ENCODE measurements around the gene NCOA1.
"Not testable (repeated sequence)": the region's sequence is repeated elsewhere in the genome, so short reads cannot be mapped to it uniquely, and the experiment has no call there.

The NCOA1 gene

GRCh38 chr2:24539258-24539657 lies 48.2 kb downstream of the NCOA1 start:
- no peak for DNase-seq (ENCODE audit: low read depth)

DNA sequence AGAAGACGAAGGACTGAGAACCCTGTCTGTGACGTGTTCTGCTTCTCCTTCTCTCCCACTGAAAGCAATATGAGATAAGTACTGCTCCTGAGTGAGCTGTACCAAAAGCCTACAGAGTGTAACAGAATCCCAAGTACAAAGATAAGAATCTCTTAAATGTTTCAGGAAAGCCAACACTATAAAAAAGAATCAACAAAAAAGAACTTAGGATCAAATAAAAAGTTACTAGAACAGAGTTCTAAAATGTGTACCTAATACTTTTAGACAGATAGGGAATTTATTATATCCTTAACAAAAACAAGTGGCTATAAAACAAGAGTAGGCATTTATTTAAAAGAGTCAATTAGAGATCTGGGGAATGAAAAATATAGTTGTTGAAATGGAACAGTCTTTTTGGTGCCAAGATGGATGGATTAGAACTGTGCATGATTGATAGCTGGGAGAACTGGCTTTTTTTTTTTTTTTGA lies 49.0 kb downstream of the NCOA1 start:
- DNase-seq (ENCODE audit: low read depth): no peak

DNA sequence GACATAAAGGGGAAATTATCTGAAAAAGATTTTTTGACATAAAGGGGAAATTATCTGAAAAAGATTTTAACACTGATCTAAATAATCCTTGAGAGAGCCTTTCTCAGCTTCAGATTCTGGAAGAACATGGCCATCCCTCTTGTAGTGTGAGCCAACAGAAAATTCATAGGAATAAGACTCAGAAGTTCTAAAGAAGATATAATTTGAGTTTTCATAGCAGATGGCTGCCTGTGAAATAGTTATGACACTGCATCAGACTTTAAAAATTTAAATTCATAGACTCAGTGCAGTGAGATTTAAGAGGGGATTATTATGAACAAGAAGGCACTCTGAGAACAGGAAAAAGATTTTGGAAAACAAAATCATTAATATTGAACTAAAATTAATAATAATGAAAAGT lies 50.6 kb downstream of the NCOA1 start:
- DNase-seq (ENCODE audit: low read depth): no peak

GRCh38 chr2:24542269-24542872 lies 51.3 kb downstream of the NCOA1 start:
- DNase-seq (ENCODE audit: low read depth): no peak

GRCh38 chr2:24543252-24543651 lies 52.2 kb downstream of the NCOA1 start:
- DNase-seq (ENCODE audit: low read depth): no peak

DNA sequence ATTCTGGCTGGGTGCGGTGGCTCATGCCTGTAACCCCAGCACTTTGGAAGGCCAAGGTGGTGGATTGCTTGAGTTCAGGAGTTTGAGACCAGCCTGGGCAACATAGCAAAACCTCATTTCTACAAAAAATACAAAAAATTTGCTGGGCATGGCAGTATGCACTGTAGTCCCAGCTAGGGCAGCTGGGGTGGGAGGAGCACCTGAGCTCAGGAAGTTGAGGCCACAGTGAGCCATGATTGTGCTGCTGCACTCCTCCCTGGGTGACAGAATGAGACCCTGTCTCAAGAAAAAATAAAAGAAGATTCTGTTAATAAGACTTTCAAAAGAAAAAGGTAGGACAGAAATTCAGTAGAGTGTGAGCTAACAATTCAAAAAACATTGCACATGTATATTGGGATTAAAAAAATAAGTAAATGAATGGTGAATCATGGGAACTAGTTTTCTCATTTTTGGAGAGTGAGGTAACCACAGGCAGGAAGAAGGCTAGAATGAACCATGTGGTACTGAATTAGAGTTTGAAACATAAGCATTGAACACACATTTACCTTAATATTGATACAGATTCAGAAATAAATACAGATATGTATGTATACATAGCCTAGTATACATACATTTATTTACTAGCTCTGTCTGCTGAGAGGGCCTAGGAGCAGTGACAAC lies 53.5 kb downstream of the NCOA1 start:
- no peak for DNase-seq (ENCODE audit: low read depth)

GRCh38 chr2:24546669-24547068 lies 55.6 kb downstream of the NCOA1 start:
- no peak for DNase-seq (ENCODE audit: low read depth)

GRCh38 chr2:24548058-24548457 lies 57.0 kb downstream of the NCOA1 start:
- no peak for DNase-seq (ENCODE audit: low read depth)

GRCh38 chr2:24550301-24550700 lies 59.2 kb downstream of the NCOA1 start:
- DNase-seq (ENCODE audit: low read depth): not testable (repeated sequence)

DNA sequence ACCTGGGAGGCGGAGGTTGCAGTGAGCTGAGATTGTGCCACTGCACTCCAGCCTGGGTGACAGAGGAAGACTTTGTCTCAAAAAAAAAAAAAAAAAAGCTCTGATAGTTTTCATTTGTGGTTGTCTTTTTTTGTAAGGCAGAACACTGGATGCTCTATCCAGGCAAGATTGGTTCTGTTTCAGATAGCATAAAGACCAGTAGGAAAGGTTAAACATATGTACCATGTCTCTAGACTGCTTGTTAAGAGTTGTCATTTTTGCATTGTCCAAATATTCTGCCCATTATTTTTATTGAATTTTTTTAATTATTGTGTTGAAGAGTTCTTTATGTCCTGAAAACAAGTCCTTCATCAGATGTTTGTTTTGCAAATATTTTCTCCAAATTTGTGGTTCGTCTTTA lies 60.0 kb downstream of the NCOA1 start:
- no peak for DNase-seq (ENCODE audit: low read depth)

DNA sequence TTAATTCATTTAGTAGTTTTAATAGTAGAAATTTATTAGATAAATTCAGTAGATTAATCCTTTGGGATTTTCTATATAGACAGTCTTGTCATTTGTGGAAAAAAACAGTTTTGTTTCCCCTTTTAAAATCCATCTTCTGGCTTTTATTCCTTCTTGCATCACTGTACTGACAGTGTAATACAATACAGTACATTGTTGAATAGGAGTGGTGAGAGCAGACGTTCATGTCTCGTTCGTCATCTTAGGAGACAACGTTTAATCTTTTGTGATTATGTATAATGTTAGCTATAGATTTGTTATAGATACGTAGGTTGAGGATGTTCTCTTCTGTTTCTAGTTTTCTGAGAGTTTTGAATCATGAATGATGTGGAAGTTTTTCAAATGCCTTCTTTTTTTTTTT lies 61.8 kb downstream of the NCOA1 start:
- no peak for DNase-seq (ENCODE audit: low read depth)

DNA sequence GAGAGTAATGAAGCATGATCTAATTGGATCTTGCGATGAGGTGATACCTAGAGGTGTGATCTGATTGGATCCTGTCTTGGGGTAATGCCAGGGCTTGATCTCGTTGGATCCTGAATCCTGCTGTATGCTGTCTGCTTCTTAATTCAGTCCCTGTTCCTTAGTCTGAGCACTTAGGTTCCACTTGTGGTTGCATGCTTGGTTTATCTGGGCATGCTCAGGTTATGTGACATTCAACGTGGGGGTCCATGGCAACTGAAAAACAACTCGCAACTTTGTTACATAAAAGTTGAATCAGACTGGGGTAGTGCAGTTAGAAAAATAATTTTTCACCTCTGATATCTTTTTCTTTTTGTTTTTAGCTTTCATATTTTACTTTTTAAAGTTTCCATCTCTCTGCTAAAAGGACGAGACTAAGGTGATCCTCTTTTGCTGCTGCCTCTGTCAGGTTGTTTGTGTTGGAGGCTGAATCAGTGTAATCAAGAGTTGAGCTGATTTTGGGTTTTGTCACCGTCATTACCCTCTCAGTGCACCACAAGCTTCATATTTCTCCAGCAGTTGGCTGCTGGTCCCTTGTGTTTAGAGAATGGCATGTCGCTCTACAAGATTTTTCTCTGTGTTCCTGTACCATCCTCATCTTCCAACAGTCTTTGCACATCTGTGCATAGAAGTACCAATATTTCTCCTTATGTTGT lies 67.9 kb downstream of the NCOA1 start:
- DNase-seq (ENCODE audit: low read depth): no peak

- no peak for DNase-seq (ENCODE audit: low read depth)
Measured at GRCh38 chr2:24559473-24560113, 68.5 kb downstream of the NCOA1 start.

GRCh38 chr2:24565537-24565936 lies 74.5 kb downstream of the NCOA1 start:
- DNase-seq (ENCODE audit: low read depth): no peak

DNA sequence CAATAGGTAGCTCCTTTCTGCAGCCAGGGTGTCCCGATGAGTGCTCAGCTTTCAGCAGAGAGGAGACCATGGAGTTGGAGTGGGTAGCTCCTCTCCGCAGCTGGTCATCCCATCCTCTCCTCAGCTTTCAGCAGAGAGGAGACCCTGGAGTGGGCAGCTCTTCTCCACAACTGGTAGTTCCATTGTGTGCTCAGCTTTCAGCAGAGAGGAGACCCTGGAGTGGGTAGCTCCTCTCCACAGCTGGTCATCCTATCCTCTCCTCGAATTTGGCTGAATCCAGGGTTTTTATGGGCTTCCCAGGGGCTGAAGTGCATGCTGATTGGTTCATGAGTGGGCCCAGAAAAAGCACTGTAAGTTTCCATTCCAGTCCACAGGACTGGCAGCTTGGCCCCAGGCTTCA lies 75.2 kb downstream of the NCOA1 start:
- no peak for DNase-seq (ENCODE audit: low read depth)

DNA sequence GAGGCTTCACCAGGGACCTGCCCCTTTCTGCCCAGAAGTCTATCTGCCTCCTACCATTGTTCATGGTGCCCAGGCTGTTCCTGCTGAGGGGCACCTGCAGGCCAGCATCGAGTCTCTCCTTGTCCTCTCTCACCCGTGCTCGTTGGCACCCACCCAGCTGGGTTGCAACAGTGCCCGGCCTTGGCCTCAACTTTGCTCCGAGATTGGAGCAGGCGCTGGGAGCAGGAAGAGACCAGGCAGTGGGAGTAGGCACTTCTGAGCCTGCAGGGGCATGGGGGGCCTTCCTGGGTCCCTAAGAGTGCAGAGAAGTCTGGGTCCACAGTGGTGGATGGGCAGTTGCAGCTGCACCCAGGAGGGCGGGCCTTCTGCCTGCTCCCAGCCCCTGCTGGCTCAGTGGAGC lies 75.6 kb downstream of the NCOA1 start:
- DNase-seq (ENCODE audit: low read depth): no peak

- DNase-seq (ENCODE audit: low read depth): no peak
Measured at GRCh38 chr2:24568551-24568950, 77.5 kb downstream of the NCOA1 start.

- DNase-seq (ENCODE audit: low read depth): not testable (repeated sequence)
Measured at GRCh38 chr2:24569565-24569964, 78.5 kb downstream of the NCOA1 start.

GRCh38 chr2:24570225-24570624 lies 79.2 kb downstream of the NCOA1 start:
- no peak for DNase-seq (ENCODE audit: low read depth)

DNA sequence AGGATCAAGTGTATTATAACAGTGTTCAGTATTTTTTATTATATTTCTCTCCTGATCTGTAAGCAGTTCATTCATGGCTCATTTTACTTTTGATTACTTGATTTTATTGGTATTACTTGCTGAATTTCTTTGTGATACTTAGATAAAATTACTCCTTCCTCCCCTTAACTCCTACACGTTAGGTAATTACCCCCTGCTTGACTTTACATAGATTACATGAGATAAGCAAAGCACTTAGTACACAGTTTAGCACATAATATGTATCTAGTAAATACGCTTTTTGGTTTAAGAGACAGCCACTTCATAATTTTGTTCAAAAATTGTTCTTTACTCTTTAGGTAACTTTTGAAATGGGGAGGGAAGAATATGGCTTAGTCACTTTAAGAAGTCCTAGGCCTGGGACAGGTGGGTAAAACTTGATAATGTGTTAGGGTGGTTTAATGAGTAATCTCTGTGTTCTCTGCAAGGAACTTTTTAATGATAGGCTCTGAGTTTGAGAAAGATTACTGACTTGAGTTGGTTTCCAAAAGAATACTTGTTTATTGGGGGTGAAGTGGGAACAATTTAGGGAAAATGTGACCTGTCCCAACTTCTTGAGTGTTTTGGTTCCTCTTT lies 80.9 kb downstream of the NCOA1 start:
- no peak for DNase-seq (ENCODE audit: low read depth)

GRCh38 chr2:24576146-24576545 lies 85.1 kb downstream of the NCOA1 start:
- no peak for DNase-seq (ENCODE audit: low read depth)

DNA sequence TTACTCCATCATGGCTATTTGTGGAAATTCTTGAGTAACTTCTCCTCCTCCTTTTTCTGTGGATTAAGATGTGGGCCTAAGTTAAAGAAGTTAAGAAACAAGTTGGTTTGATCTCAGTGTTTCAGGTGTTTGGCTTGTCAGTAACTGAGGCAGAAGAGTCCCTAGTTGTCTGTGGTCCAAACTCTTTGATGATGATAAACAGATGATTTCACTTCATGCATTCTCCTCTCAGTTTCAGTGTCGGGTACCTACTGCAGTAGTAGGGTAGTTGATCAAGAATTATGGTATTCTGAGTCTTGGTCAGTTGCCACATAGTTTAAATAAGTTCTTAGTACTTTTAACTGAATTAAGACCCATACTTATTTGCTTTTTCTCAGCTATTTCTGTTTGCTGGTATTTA lies 85.6 kb downstream of the NCOA1 start:
- no peak for DNase-seq (ENCODE audit: low read depth)

GRCh38 chr2:24577481-24577880 lies 86.4 kb downstream of the NCOA1 start:
- no peak for DNase-seq (ENCODE audit: low read depth)

Measured in stimulated activated CD8-positive, alpha-beta memory T cell treated with anti-CD3 and anti-CD28 coated beads, Interleukin-15, amount 100 ng/mL, for 1 hour (primary cell).